T-helper 17 cell (primary cell): ENCODE measurements around the gene ATP2B2. TPM values are rescaled to one million over a fixed set of nuclear protein-coding genes. Genes with fewer than 3 reads are reported as not detected.

ENCODE experiments used
- ATAC-seq: fragments of 150-1000 bp; cut with Tn5 transposase; 2 replicates; pipeline ENCODE4 v1.10.0; 2021; ENCODE audit warnings: mild to moderate bottlenecking, moderate library complexity
- DNase-seq, 3 donors: peaks; one replicate each; pipeline versions ENCODE4 v3.0.0 to v3.0.0-alpha.2; 2020 to 2021
- H3K9me3 ChIP-seq: one replicate; pipeline ENCODE4 v1.7.0; 2013; ENCODE audit warnings: low read length, mild to moderate bottlenecking; ENCODE audit not compliant: control insufficient read depth, poor library complexity, severe bottlenecking
- H3K27ac Mint-ChIP-seq: one replicate; pipeline ENCODE4 v1.8.0; 2022; ENCODE audit warnings: mild to moderate bottlenecking, moderate library complexity, mixed read lengths
- H3K27me3 Mint-ChIP-seq: one replicate; pipeline ENCODE4 v1.8.0; 2022; ENCODE audit warnings: mixed read lengths
- H3K36me3 Mint-ChIP-seq: one replicate; pipeline ENCODE4 v1.8.0; 2022; ENCODE audit warnings: low read depth, mixed read lengths
- H3K4me1 Mint-ChIP-seq: one replicate; pipeline ENCODE4 v1.8.0; 2022; ENCODE audit warnings: mild to moderate bottlenecking, mixed read lengths
- H3K4me3 Mint-ChIP-seq: one replicate; pipeline ENCODE4 v1.8.0; 2022; ENCODE audit warnings: mild to moderate bottlenecking, moderate library complexity, mixed read lengths
- total RNA-seq, 4 donors: library from RNA in 2 of 4; stranded (reverse) in 2 of 4; gene quantifications; one replicate each; pipeline ENCODE4 v1.2.3 and lab custom pipeline; 2022 to 2026

The ATP2B2 gene
- total RNA-seq, 2 donors from 2014 or later = not detected

- no peaks in the 10 kb centered on the region for H3K36me3 Mint-ChIP-seq
- DNase-seq (peak in 1 of 3 donors; percentile 19), ATAC-seq (peak; percentile 85)
- peaks cover 17% of the 10 kb centered on the region for H3K4me1 Mint-ChIP-seq
- H3K9me3 ChIP-seq = no peaks in the 10 kb centered on the region
- H3K27me3 Mint-ChIP-seq = no peaks in the 10 kb centered on the region
- no peak overlapping the region for H3K4me3 Mint-ChIP-seq
- H3K27ac Mint-ChIP-seq = peak overlapping the region; percentile 82
Measured at GRCh38 chr3:10437272-10437994, 68.0 kb downstream of the ATP2B2 start.

GRCh38 chr3:10435850-10436249 is 69.5 kb downstream of the ATP2B2 start:
- Mint-ChIP-seq H3K4me1 (peaks cover 17% of the 10 kb centered on the region), H3K27me3 (no peaks in the 10 kb centered on the region), H3K27ac (no peak overlapping the region), H3K36me3 (no peaks in the 10 kb centered on the region), H3K4me3 (no peak overlapping the region)
- DNase-seq = no peak
- H3K9me3 ChIP-seq = no peaks in the 10 kb centered on the region
- no peak for ATAC-seq

- H3K4me1 Mint-ChIP-seq = peaks cover 17% of the 10 kb centered on the region
- no peaks in the 10 kb centered on the region for H3K9me3 ChIP-seq
- no peaks in the 10 kb centered on the region for H3K36me3 Mint-ChIP-seq
- H3K27me3 Mint-ChIP-seq = no peaks in the 10 kb centered on the region
- no peak overlapping the region for H3K27ac Mint-ChIP-seq
- no peak for ATAC-seq
- no peak for DNase-seq
- no peak overlapping the region for H3K4me3 Mint-ChIP-seq
Measured at GRCh38 chr3:10434938-10435336, 70.4 kb downstream of the ATP2B2 start.

DNA sequence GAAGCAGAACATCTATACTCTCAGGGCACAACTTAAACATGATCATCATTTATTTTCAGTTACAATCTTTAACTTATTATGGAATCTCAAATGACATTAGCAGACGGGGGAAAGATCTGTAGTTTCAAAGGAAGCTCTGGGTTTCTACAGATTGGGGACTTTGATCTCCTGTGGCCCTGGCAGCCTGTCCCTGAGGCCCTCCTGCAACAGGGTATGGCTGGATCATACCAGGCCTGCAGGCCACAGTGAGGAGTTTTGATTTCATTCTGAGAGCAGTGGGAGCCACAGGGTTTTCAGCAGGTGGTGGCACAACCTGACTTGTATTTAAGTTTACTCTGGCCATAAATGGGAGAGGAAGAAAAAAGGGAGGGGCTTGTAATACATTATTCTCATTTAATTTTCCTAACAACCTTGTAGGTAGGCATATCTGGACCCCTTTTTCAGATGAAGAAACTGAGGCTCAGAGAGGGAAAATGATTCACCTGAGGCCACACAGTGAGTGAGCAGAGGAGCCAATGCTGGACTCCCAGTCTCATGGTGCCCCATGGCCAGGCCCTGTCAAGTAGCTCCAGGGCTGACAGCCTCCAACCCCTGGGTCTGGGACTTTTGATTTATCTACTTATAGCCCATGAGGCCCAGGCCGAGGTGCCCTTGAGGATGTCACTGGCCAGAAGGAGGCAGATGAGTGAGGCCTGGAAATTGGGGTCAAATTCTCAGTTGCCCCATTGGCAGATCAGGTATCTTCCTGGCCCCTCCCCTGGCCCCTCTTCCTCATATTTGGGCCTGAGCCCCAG is 71.0 kb downstream of the ATP2B2 start:
- Mint-ChIP-seq H3K27me3 (peaks cover 4% of the 10 kb centered on the region), H3K4me3 (no peak overlapping the region), H3K27ac (peak overlapping the region; percentile 34), H3K4me1 (peaks cover 17% of the 10 kb centered on the region), H3K36me3 (no peaks in the 10 kb centered on the region)
- ATAC-seq (no peak), DNase-seq (no peak)
- H3K9me3 ChIP-seq = no peaks in the 10 kb centered on the region

DNA sequence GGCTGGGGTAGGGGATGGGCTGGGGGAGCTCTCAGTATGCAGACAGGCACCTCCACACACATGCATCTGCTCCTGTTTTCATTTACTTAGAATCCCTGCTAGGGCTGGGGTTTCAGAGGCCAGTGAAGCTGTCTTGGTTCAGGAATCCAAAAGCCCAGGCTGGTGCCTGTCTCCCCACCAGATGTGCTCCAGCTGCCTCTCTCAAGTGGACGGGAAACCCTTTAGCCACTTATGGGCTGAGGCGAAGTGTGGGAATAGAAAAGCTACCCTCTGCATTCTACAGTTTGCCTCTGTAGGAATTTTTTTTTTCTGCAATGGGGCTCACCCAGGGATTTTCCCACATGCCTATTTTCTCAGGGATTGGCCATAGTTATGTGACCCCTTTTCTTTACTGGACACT is 72.5 kb downstream of the ATP2B2 start:
- H3K27me3 Mint-ChIP-seq = peaks cover 10% of the 10 kb centered on the region
- peak overlapping the region; percentile 69 for H3K27ac Mint-ChIP-seq
- ATAC-seq = no peak
- no peaks in the 10 kb centered on the region for H3K36me3 Mint-ChIP-seq
- H3K4me1 Mint-ChIP-seq = peaks cover 13% of the 10 kb centered on the region
- DNase-seq = no peak
- no peaks in the 10 kb centered on the region for H3K9me3 ChIP-seq
- H3K4me3 Mint-ChIP-seq = no peak overlapping the region

GRCh38 chr3:10432156-10432845 is 73.1 kb downstream of the ATP2B2 start:
- DNase-seq = no peak
- no peak overlapping the region for H3K4me3 Mint-ChIP-seq
- H3K4me1 Mint-ChIP-seq = peaks cover 8% of the 10 kb centered on the region
- H3K9me3 ChIP-seq = no peaks in the 10 kb centered on the region
- H3K36me3 Mint-ChIP-seq = no peaks in the 10 kb centered on the region
- H3K27ac Mint-ChIP-seq = peak overlapping the region; percentile 69
- ATAC-seq = no peak
- H3K27me3 Mint-ChIP-seq = peaks cover 13% of the 10 kb centered on the region

DNA sequence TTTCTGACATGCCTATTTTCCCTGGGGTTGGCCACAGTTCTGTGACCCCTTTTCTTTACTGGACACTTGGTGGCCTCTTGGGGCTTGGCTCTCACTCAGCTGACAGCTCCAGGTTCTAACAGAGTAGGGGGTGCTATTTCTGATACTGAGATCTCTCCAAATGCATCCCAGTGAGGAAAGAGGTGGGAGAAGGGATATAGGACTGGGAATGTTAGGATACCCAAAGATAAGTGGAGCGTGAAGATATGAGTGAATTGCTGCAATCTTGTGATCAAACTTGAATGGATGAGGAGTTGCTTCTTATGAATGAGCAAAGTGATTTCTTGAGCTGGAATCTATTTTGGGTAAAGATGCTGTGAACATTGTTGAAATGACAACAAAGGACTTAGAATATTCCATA is 74.6 kb downstream of the ATP2B2 start:
- Mint-ChIP-seq H3K27me3 (peaks cover 14% of the 10 kb centered on the region), H3K27ac (no peak overlapping the region), H3K4me3 (no peak overlapping the region), H3K4me1 (peaks cover 4% of the 10 kb centered on the region), H3K36me3 (no peaks in the 10 kb centered on the region)
- ATAC-seq (no peak), DNase-seq (no peak)
- H3K9me3 ChIP-seq = no peaks in the 10 kb centered on the region

GRCh38 chr3:10428406-10429091 is 76.8 kb downstream of the ATP2B2 start:
- Mint-ChIP-seq H3K27ac (no peak overlapping the region), H3K4me3 (no peak overlapping the region), H3K4me1 (no peaks in the 10 kb centered on the region), H3K27me3 (peaks cover 17% of the 10 kb centered on the region), H3K36me3 (no peaks in the 10 kb centered on the region)
- ATAC-seq = no peak
- no peaks in the 10 kb centered on the region for H3K9me3 ChIP-seq
- no peak for DNase-seq

DNA sequence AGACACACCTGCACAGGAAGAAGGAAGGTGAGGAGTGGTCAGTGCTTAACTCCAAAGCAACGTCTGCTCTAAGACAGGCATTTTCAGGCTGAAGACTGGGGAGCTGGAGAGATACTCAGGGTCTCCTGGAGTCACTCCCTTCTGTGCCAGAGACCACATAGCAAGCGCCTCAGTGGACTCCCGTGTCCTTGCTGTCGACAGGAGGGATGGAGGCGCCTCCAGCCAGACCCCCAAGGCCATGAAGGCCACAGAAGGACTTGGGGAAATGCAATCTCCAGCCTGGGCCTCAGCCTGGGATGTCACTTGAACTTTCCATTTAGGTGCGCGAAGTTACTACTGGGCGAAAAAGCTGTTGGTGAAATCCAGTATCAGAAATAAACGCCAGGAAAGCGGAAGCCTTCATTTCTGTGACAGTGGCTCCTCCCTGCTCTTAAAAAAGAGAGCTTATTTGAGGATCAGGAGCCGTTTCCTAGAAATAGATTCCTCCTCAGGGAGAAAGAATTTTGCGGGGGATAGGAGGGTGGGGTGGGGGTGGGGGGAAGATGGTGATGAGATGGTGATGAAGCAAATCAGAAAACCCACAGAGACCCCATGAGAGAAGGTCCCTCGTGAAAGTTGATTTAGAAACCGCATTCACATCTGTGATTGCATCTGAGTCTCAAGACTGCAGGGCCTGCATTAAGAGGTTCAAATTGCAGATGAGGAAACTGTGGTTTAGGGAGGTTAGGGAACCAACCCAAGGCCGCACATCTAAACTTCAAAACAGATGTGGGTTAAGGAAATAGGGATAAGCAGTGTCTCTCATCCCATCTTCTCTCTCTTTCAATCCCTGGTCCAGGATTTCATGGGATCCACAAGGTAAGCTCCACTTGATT is 78.8 kb downstream of the ATP2B2 start:
- no peaks in the 10 kb centered on the region for H3K9me3 ChIP-seq
- no peak overlapping the region for H3K4me3 Mint-ChIP-seq
- DNase-seq (no peak), ATAC-seq (no peak)
- H3K4me1 Mint-ChIP-seq = no peaks in the 10 kb centered on the region
- peaks cover 23% of the 10 kb centered on the region for H3K27me3 Mint-ChIP-seq
- H3K27ac Mint-ChIP-seq = no peak overlapping the region
- no peaks in the 10 kb centered on the region for H3K36me3 Mint-ChIP-seq

DNA sequence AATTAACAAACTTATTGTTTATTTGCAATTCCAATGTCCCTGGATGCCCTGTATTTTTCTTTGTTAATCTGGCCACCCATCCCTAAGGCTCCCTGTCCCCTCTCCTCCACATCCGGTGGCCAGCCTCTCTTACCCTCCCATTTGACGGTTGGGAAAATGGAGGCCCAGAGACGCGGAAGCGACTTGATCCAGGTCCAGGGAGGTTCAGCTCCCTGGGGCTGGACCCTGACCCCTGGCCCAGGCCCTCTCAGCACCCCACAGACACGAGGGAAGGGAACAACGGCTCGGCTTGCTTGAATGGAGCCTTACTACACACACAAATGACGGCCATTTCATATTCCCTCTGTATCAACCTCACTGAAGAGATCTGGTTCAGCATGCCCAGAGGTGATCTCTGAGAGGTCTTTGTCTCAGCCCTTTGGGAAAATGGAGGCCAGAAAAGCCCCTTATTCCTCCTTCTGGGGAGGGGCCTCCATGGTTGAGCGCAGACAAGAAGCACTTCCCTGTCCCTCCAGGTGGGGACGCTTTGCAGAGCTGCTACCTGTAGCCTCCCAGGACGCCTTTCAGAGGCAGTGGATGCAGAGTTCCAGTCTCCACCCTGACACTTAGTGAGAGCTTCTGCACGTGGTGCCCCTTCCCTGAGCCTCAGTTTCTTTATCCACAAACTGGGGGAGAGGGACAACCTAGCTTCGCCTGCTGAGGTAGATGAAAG is 82.1 kb downstream of the ATP2B2 start:
- H3K27me3 Mint-ChIP-seq = peaks cover 18% of the 10 kb centered on the region
- no peak for ATAC-seq

DNA sequence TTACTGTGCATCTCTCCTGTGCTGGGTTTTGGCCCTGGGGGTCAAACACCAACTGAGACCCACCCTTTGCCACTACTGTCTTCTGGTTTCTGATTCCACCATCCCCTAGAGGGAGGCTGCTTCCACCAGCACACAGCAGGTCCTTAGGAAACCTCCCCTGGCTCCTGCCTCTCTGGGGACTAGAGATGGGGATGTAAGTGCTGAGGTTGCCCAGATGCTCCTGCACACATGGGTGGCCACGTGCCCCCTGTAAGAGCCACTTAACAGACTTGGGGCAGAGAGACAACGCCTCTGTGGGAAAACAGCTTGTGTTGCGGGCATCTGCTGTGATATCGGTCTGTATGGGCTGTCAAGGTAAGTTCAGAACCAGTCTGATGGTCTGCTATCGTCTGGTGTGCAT is 83.4 kb downstream of the ATP2B2 start:
- H3K36me3 Mint-ChIP-seq = no peaks in the 10 kb centered on the region
- ATAC-seq = no peak
- H3K4me1 Mint-ChIP-seq = peaks cover 2% of the 10 kb centered on the region
- DNase-seq = no peak
- H3K27ac Mint-ChIP-seq = no peak overlapping the region
- H3K4me3 Mint-ChIP-seq = no peak overlapping the region
- H3K27me3 Mint-ChIP-seq = peaks cover 20% of the 10 kb centered on the region
- no peaks in the 10 kb centered on the region for H3K9me3 ChIP-seq

More for the DNA sequence above, 82.1 kb downstream of the ATP2B2 start:
- H3K27ac Mint-ChIP-seq = no peak overlapping the region
- DNase-seq = no peak
- H3K36me3 Mint-ChIP-seq = no peaks in the 10 kb centered on the region
- H3K4me1 Mint-ChIP-seq = peaks cover 2% of the 10 kb centered on the region
- H3K9me3 ChIP-seq = no peaks in the 10 kb centered on the region
- no peak overlapping the region for H3K4me3 Mint-ChIP-seq
